SK-N-SH (cell line): Measurements from ENCODE around the gene CNTNAP2. TPM values are rescaled to one million over a fixed set of nuclear protein-coding genes. Genes with fewer than 3 reads are reported as not detected.

Experiments used
- CTCF ChIA-PET: fragments of 300-600, 350-600 bp; formaldehyde crosslinking; extraction: SDS; loops from one replicate; lab custom pipeline; 2021; lab: Yijun Ruan, JAX
- POLR2A ChIA-PET: fragments of 350-600 bp; sonication (Branson Sonifier 250); formaldehyde crosslinking; extraction: SDS; loops from one replicate; lab custom pipeline; 2020; ENCODE audit warnings: antibody characterized with exemption, inconsistent platforms; lab: Yijun Ruan, JAX
- DNase-seq: peaks from one replicate; pipeline ENCODE4 v3.0.0; 2012
- H2AFZ ChIP-seq: fragments of 200-600 bp; sonication (generic); 2 replicates; pipeline ENCODE4 v1.8.1; 2016; ENCODE audit warnings: antibody characterized with exemption, mild to moderate bottlenecking, low read depth
- H3F3A ChIP-seq: fragments of 200-600 bp; sonication (generic); replicated peaks from 2 replicates; pipeline ENCODE3; 2016; ENCODE audit warnings: antibody characterized with exemption, mild to moderate bottlenecking; ENCODE audit not compliant: insufficient read depth
- H3K27ac ChIP-seq, 2 experiments: fragments of 200-500 bp in 1 of 2; fragments of 200-600 bp in 1 of 2; sonication (Bioruptor generic) in 1 of 2; sonication (generic), shearing (Covaris generic) in 1 of 2; 2 replicates each; pipeline versions ENCODE4 v1.5.1 to v1.6.1; 2014 to 2016; ENCODE audit warnings: low read depth in 2 of 2, inconsistent platforms in 1 of 2, low read length in 1 of 2, mild to moderate bottlenecking in 1 of 2, mixed read lengths in 1 of 2
- H3K27me3 ChIP-seq: fragments of 200-600 bp; sonication (generic), shearing (Covaris generic); 2 replicates; pipeline ENCODE4 v1.6.1; 2016; ENCODE audit warnings: mixed run types; ENCODE audit not compliant: insufficient read depth
- H3K36me3 ChIP-seq, 2 experiments: fragments of 200-500 bp in 1 of 2; fragments of 200-600 bp in 1 of 2; sonication (Bioruptor generic) in 1 of 2; sonication (generic) in 1 of 2; replicated peaks in 1 of 2; 2 replicates each; pipeline versions ENCODE3 to v1.5.1; 2014 to 2016; ENCODE audit warnings: low read length in 1 of 2, mild to moderate bottlenecking in 1 of 2; ENCODE audit not compliant: insufficient read depth in 2 of 2, control insufficient read depth in 1 of 2
- H3K4me1 ChIP-seq, 2 experiments: fragments of 200-500 bp in 1 of 2; fragments of 200-600 bp in 1 of 2; sonication (Bioruptor generic) in 1 of 2; sonication (generic), shearing (Covaris generic) in 1 of 2; 2 replicates each; pipeline versions ENCODE4 v1.5.1 to v1.6.1; 2014 to 2016; ENCODE audit warnings: low read depth in 1 of 2, low read length in 1 of 2, mixed run types in 1 of 2; ENCODE audit not compliant: insufficient read depth in 2 of 2, control insufficient read depth in 1 of 2
- H3K4me2 ChIP-seq: fragments of 200-600 bp; sonication (generic), shearing (Covaris generic); 2 replicates; pipeline ENCODE4 v1.6.1; 2017; ENCODE audit warnings: mixed run types
- H3K4me3 ChIP-seq, 2 experiments: fragments of 200-500 bp in 1 of 2; fragments of 200-600 bp in 1 of 2; sonication (Bioruptor generic) in 1 of 2; sonication (generic), shearing (Covaris generic) in 1 of 2; 2 replicates each; pipeline versions ENCODE4 v1.5.1 to v1.8.1; 2014 to 2016; ENCODE audit warnings: low read depth in 2 of 2, inconsistent platforms in 1 of 2, low read length in 1 of 2, mild to moderate bottlenecking in 1 of 2, mixed read lengths in 1 of 2, moderate library complexity in 1 of 2
- H3K79me2 ChIP-seq: fragments of 200-600 bp; sonication (generic); 2 replicates; pipeline ENCODE4 v1.8.1; 2017; ENCODE audit warnings: mild to moderate bottlenecking; ENCODE audit not compliant: insufficient read depth
- H3K9ac ChIP-seq: fragments of 200-600 bp; sonication (generic); 2 replicates; pipeline ENCODE4 v1.6.1; 2017; ENCODE audit warnings: mixed run types
- H3K9me2 ChIP-seq: fragments of 200-600 bp; sonication (generic); 2 replicates; pipeline ENCODE4 v1.6.1; 2017; ENCODE audit warnings: mixed run types
- H3K9me3 ChIP-seq: fragments of 200-600 bp; sonication (generic); 2 replicates; pipeline ENCODE4 v1.6.1; 2017; ENCODE audit warnings: mixed run types, mild to moderate bottlenecking, moderate library complexity
- H4K20me1 ChIP-seq: fragments of 200-600 bp; sonication (generic); 2 replicates; pipeline ENCODE4 v1.6.1; 2017; ENCODE audit warnings: mild to moderate bottlenecking, mixed run types; ENCODE audit not compliant: insufficient read depth
- CHD2 ChIP-seq: fragments of 150-350 bp; IDR thresholded peaks from 2 replicates; pipeline ENCODE4 v1.6.1; 2018; ENCODE audit warnings: low read length; ENCODE audit not compliant: partially characterized antibody
- ELF1 ChIP-seq: IDR thresholded peaks from 2 replicates; pipeline ENCODE4 v1.4.0; 2012
- EP300 ChIP-seq, 2 experiments: IDR thresholded peaks; 2 replicates each; pipeline versions ENCODE4 v1.4.0 to v1.6.1; 2012; ENCODE audit warnings: borderline replicate concordance in 1 of 2, low read depth in 1 of 2, low read length in 1 of 2
- FOSL2 ChIP-seq: IDR thresholded peaks from 2 replicates; pipeline ENCODE4 v1.4.0; 2012; ENCODE audit warnings: low read depth, mild to moderate bottlenecking, moderate library complexity, borderline replicate concordance
- FOXJ3 ChIP-seq: sonication (generic); formaldehyde crosslinking; IDR thresholded peaks from 2 replicates; pipeline ENCODE4 v1.5.1; 2020; ENCODE audit warnings: mild to moderate bottlenecking, missing genetic modification reagents
- GABPA ChIP-seq: IDR thresholded peaks from 2 replicates; pipeline ENCODE4 v1.4.0; 2012; ENCODE audit warnings: low read depth, mild to moderate bottlenecking
- MXI1 ChIP-seq: IDR thresholded peaks from 2 replicates; pipeline ENCODE4 v1.6.1; 2012; ENCODE audit warnings: mild to moderate bottlenecking, low read depth, low read length, improper control_type of control experiment
- POLR2AphosphoS5 ChIP-seq: IDR thresholded peaks from 2 replicates; pipeline ENCODE4 v1.6.1; 2012; ENCODE audit warnings: low read depth, low read length
- RXRA ChIP-seq: IDR thresholded peaks from 2 replicates; pipeline ENCODE4 v1.4.0; 2012; ENCODE audit warnings: low read depth, mild to moderate bottlenecking, borderline replicate concordance
- SMC3 ChIP-seq: IDR thresholded peaks from 2 replicates; pipeline ENCODE4 v1.6.1; 2012; ENCODE audit warnings: low read depth, low read length, improper control_type of control experiment
- TCF12 ChIP-seq: IDR thresholded peaks from 2 replicates; pipeline ENCODE4 v1.4.0; 2012
- TEAD4 ChIP-seq: IDR thresholded peaks from 2 replicates; pipeline ENCODE4 v1.4.0; 2012; ENCODE audit warnings: mild to moderate bottlenecking, borderline replicate concordance; ENCODE audit not compliant: insufficient read depth
- WGBS: methylation state at CpG from one replicate; pipeline ENCODE4 v1.1.6; 2017; ENCODE audit warnings: low lambda C conversion rate; 5-methylcytosine and 5-hydroxymethylcytosine counted together
- polyA plus RNA-seq, 3 experiments: library from polyadenylated mRNA; depleted of rRNA; stranded (reverse); fragments of >200 nt; gene quantifications; 2 replicates each; pipeline ENCODE4 v1.2.3, GENCODE V29; 2012
- TF ChIP-seq, protein P1 (sequence below): IDR thresholded peaks from 2 replicates; pipeline ENCODE4; 2012
- TF ChIP-seq, protein P2 (sequence below): IDR thresholded peaks from 2 replicates; pipeline ENCODE4 v1.6.1; 2012; ENCODE audit warnings: mild to moderate bottlenecking, low read depth, low read length, moderate library complexity

The CNTNAP2 gene
- polyA plus RNA-seq, 1 of the 3 experiments (the other 2 are of a cell fraction), result 3.4 TPM

DNA sequence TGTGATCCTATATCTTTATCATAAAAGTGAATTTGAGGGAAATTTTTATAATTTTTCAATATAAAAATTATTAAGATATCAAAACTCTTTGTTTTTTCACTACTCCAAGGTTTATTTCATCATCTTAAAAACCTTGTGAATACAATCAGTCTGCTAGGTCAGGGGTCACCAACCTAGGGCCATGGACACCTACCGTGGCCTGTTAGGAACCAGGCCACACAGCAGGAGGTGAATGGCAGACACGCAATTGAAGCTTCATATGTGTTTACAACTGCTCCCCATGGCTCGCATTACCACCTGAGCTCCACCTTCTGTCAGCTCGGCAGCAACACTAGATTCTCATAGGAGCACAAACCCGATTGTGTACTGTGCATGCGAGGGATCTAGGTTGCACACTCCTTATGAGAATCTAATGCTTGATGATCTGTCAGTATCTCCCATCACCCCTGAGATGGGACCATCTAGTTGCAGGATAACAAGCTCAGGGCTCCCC, 2202.8 kb downstream of the CNTNAP2 start:
- H3K27ac ChIP-seq, result no peak overlapping the region
- CTCF ChIA-PET, result interaction anchor here (1.1 to 1.5 kb wide), 3 partner anchors 15 to 64 kb away, joined by 3 to 4 read pairs (median 3); no protein-coding TSS in a partner anchor
- WGBS, result 81% methylated on average over 6 of the region's 6 CpGs
- no peak overlapping the region for H3K4me2 ChIP-seq
- H3K4me1 ChIP-seq, result no peaks in the 10 kb centered on the region
- no peak for DNase-seq
- TF ChIP-seq GABPA, result no peak
- TF ChIP-seq, all 33 proteins: peak for 0
- Histone ChIP-seq H2AFZ (no peak overlapping the region), H3K9me2 (no peaks in the 10 kb centered on the region), H4K20me1 (no peaks in the 10 kb centered on the region), H3K79me2 (no peaks in the 10 kb centered on the region), H3K9ac (no peak overlapping the region), H3K36me3 (no peaks in the 10 kb centered on the region), H3K27me3 (no peaks in the 10 kb centered on the region), H3K4me3 (no peak overlapping the region), H3F3A (no peaks in the 10 kb centered on the region), H3K9me3 (no peaks in the 10 kb centered on the region)
- POLR2A ChIA-PET, result no interaction called here

DNA sequence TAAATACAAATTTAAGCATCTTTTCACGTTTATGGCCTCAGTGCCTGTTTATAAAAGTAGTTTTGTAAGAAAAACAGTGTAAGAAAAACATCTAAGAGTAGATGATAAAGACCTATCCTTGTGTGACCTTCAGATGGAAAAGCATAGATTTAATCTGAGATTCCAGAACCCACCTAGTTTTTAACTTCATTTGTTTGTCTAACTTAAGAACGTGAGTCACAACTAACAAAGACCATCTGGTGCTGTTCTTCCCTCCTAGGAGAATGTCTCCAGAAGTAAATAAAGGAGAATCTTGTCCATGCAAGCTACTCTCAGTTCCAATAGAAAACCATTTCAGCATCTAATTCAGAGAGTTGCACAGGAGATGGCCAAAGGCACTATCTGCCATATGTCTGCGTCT, 2208.6 kb downstream of the CNTNAP2 start:
- Histone ChIP-seq H3K4me3 (no peak overlapping the region), H3K9me2 (no peaks in the 10 kb centered on the region), H2AFZ (no peak overlapping the region), H3K4me1 (no peaks in the 10 kb centered on the region; a peak in 1 of 4 replicates), H3K79me2 (no peaks in the 10 kb centered on the region), H3K36me3 (no peaks in the 10 kb centered on the region), H3F3A (no peaks in the 10 kb centered on the region), H3K9me3 (no peaks in the 10 kb centered on the region), H3K9ac (no peak overlapping the region), H4K20me1 (no peaks in the 10 kb centered on the region), H3K4me2 (peak overlapping the region; percentile 2; the same call in 1 of the 2 replicates), H3K27ac (peak overlapping the region; percentile 9 to 74; a peak in 3 of 4 replicates), H3K27me3 (no peaks in the 10 kb centered on the region)
- no peak for DNase-seq
- 7% methylated on average over 3 of the region's 3 CpGs for WGBS
- ChIA-PET POLR2A (no interaction called here), CTCF (interaction anchor here (0.9 kb wide), 1 partner anchor 34 kb away, joined by 3 read pairs; no protein-coding TSS in a partner anchor)
- no peak; the same call in 1 of the 2 replicates for TF ChIP-seq RXRA
- peak; percentile 56; the same call in 1 of the 2 replicates for TF ChIP-seq POLR2AphosphoS5
- TF ChIP-seq TCF12, result peak; percentile 97
- no peak for TF ChIP-seq CHD2
- TF ChIP-seq TEAD4, result 0 out of 2 replicates have a peak, but pooled peaks have one; percentile 48
- TF ChIP-seq ELF1, result no peak
- no peak for TF ChIP-seq SMC3
- TF ChIP-seq MXI1, result no peak
- TF ChIP-seq, protein P1, sequence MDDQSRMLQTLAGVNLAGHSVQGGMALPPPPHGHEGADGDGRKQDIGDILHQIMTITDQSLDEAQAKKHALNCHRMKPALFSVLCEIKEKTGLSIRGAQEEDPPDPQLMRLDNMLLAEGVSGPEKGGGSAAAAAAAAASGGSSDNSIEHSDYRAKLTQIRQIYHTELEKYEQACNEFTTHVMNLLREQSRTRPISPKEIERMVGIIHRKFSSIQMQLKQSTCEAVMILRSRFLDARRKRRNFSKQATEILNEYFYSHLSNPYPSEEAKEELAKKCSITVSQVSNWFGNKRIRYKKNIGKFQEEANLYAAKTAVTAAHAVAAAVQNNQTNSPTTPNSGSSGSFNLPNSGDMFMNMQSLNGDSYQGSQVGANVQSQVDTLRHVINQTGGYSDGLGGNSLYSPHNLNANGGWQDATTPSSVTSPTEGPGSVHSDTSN, result peak; percentile 76
- TF ChIP-seq FOXJ3 (CRISPR knock-in tag), result no peak
- peak; percentile 75; the same call in 1 of the 2 replicates for TF ChIP-seq FOSL2
- TF ChIP-seq, protein P2, sequence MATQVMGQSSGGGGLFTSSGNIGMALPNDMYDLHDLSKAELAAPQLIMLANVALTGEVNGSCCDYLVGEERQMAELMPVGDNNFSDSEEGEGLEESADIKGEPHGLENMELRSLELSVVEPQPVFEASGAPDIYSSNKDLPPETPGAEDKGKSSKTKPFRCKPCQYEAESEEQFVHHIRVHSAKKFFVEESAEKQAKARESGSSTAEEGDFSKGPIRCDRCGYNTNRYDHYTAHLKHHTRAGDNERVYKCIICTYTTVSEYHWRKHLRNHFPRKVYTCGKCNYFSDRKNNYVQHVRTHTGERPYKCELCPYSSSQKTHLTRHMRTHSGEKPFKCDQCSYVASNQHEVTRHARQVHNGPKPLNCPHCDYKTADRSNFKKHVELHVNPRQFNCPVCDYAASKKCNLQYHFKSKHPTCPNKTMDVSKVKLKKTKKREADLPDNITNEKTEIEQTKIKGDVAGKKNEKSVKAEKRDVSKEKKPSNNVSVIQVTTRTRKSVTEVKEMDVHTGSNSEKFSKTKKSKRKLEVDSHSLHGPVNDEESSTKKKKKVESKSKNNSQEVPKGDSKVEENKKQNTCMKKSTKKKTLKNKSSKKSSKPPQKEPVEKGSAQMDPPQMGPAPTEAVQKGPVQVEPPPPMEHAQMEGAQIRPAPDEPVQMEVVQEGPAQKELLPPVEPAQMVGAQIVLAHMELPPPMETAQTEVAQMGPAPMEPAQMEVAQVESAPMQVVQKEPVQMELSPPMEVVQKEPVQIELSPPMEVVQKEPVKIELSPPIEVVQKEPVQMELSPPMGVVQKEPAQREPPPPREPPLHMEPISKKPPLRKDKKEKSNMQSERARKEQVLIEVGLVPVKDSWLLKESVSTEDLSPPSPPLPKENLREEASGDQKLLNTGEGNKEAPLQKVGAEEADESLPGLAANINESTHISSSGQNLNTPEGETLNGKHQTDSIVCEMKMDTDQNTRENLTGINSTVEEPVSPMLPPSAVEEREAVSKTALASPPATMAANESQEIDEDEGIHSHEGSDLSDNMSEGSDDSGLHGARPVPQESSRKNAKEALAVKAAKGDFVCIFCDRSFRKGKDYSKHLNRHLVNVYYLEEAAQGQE, result no peak
- peak; percentile 35 to 74; a peak in 2 of 4 replicates for TF ChIP-seq EP300 (IDR thresholded peaks at IDR 0.05; ENCODE audit: borderline replicate concordance in 1 of 2, low read depth in 1 of 2, low read length in 1 of 2)
